Measurements from ENCODE around the gene DGKE.

The DGKE gene

DNA sequence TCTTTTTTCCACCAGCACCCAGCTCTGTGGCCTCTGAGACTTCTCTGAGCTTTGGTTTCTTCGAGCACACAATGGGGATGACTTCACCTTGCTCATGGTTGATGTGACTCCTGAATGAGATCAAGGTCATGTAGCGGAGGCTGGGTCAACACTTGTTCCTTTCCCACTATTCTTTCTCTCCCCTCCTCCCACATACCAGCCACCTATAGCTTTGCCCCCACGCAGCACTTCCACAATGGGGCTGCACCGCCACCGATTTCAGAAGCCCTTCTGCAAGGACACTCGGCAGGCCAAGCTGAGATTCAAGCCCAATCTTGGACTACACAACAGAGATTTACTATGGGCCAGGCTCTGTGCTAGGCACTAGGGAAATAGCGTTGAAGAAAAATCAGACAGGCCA lies 65.5 kb downstream of the DGKE start:
- peak in 2 of 42 donors; percentile 4 to 11 for DNase-seq
- intact Hi-C loops (cut with DNase I): no loop called here

DNA sequence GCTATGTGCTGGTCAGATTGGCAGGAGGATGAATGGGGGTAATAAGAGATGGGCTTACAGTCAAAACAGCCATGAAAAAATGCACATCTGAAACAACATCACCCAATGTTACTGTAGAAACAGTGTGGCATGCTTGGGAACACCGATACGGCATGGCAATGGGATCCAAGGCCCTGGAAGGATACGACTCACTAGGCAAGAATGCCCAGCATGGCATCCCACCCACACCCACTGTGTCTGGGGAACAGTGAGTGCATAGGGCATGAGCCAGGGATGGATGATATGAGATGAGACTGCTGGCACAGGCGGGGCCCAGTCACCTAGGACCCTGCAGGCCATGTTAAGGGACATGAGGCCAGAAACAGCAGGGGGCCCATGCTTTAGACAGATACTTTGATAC lies 68.4 kb downstream of the DGKE start:
- intact Hi-C loops (cut with DNase I): no loop called here
- DNase-seq: no peak

DNA sequence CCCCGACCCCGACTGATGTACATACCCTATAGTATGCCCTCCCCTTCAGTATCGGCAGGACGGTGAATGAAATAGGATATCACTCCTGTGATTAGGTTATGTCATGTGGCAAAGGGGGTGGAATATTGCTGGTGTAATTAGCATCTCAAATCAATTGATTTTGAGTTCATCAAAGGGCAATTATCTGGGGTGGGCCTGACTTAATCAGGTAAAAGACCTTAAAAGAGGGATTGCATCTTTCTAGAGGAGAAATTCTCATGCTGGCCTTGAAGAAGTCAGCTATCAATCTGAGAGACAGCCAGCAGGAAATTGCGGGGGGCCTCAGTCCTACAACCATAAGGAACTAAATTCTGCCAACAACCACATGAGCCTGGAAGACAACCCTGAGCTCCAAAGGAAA lies 69.6 kb downstream of the DGKE start:
- intact Hi-C loops (cut with DNase I): no loop called here
- no peak for DNase-seq

DNA sequence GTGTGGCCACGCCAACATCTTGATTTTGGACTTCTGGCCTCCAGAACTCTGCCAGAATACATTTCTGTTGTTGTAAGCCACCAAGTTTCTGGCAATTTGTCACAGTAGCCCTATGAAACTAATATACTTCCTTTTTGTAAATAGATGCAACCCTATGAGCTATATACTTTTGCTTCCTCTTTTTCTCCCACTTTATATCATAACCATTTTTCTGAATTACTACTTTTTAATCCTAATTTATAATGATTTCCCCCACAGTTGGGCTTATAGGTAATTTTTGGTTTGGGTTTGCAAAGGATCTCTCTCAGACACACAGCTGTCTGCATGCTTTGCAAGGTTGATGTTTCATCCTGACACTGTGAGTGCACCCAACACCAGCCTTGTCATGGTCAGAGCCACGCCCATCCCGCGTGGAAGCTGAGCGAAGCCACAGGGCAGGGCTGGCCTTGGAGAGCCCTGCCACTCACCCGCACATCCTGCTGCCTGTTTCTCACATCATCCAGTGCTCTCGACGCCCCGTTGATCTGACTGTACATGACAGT lies 74.1 kb downstream of the DGKE start:
- intact Hi-C loops (cut with DNase I): no loop called here
- DNase-seq: peak in 34 of 42 donors; percentile 13 to 65 (median 36)

DNA sequence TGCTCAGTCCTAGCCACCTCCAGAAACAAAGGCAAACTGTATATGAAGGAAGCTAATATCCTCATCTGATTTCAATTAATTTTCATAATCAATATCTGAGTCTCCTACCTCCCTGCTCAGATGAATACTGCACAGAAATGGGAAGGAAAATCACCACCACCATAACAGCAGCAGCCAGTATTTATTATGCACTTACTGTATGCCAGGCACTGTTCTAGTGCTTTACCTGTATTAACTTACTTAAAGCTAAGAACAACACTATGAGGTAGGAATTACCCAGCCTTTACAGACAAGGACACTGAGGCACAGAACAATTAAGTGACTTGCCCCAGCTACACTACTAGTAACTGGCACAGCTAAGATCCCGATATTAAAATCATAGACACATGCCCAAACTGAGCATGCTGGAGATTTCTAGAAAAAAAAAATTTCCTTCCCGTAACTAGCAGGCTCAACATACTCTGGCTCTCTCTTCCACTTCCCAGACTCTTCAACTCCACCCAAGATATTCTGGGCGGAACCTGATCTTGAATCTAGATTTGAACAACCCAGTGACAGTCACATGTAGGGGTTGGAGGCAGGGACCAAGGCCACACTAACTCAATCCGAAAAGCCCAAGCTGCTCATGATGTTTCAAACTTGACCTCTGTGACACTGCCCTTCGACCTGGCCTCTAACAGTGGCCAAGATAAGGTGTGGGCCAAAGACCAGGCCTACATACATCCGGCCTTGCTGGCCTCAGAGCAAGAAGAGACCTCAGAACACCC lies 76.0 kb downstream of the DGKE start:
- intact Hi-C loops (cut with DNase I): loop anchor here (5.0 kb wide), 1 partner anchor 78 kb away; the partner anchor contains the start of genes C17orf67 and DGKE
- no peak for DNase-seq

DNA sequence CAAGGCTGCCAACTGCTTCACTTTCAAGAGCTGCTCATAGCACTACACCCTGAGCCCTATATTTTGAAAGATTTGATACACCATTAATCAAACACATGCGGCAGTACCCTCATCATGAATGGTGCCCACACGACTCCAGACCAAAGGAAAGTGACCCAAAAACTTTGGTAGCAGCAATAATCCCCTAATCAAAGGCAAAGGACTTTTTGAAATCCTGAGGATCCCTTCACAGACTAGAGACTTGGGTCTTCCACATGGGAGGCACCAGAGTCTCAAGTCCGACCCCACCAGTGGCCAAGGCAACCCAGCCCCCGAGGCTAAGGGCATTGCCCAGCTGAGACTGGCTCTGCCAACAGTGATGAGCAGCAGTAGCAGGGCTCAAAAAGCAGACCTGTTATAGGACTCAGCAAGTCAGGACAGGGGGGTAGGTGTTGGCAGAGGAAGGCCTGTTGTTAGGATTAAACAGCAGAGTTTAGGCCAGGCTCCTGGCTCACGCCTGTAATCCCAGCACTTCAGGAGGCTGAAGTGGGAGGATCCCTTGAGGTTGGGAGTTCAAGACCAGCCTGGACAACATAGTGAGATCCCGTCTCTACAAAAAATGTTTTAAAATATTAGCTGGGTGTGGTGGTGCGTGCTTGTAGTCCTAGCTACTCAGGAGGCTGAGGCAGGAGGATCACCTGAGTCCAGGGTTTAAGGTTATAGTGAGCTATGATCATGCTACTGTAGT lies 76.7 kb downstream of the DGKE start:
- intact Hi-C loops (cut with DNase I): loop anchor here (5.0 kb wide), 1 partner anchor 78 kb away; the partner anchor contains the start of genes C17orf67 and DGKE

DNA sequence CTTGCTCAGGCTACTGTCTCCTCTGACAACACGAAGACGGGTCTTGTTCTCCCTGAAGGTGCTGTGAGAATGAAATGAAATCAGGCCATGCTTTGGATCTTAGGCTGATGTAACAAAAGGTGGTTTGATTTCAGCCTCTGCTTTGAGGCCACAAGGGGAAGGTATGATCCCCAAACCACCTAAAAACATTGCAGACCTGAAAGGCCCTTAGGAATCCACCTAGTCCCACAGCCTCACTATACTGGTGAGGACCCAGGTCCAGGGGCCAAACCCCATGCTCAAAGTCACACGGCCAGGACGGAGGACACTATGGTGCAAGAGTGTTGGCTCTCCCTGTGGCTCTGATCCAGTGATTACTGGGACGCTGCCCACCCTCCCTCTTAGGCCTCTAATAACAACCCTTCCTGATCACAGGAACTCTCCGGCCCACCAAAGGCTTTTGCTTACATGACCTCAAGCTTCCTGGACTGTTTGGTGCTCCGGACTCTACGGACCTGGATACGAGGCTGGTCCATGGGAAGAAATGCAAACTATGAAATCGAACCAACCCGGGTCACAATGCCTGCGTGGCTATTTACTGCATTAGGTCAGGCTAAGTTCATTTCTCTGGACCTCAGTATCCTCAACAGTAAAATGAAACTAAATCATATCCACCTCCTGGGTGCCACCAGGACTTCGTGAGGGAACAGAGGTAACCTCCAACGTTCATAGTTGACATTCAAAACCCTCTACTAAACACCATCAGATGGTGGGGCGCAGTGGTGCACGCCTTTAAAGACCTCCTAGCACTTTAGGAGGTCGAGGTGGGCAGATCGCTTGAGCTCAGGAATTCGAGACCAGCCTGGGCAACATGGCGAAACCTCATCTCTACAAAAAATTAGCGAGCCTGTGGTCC lies 78.4 kb downstream of the DGKE start:
- peak in 1 of 42 donors; percentile 36 for DNase-seq
- intact Hi-C loops (cut with DNase I): loop anchor here (5.0 kb wide), 1 partner anchor 80 kb away; the partner anchor contains the start of genes C17orf67 and DGKE

More for the DNA sequence above, 76.7 kb downstream of the DGKE start:
- DNase-seq: no peak

DNA sequence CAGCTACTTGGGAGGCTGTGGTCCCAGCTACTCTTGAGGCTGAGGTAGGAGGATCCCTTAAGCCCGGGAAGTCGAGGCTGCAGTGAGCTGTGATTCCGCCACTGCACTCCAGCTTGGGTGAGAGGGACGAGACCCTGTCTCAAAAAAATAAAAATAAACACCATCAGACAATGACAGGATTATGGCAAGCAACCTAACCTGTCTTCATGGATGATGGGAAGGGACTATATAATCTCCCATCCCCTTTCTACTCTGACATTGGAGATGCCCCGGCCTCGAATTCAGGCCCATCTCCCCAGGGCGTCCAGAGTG lies 79.0 kb downstream of the DGKE start:
- DNase-seq: no peak
- intact Hi-C loops (cut with DNase I): loop anchor here (5.0 kb wide), 1 partner anchor 81 kb away; the partner anchor contains the start of genes C17orf67 and DGKE

DNA sequence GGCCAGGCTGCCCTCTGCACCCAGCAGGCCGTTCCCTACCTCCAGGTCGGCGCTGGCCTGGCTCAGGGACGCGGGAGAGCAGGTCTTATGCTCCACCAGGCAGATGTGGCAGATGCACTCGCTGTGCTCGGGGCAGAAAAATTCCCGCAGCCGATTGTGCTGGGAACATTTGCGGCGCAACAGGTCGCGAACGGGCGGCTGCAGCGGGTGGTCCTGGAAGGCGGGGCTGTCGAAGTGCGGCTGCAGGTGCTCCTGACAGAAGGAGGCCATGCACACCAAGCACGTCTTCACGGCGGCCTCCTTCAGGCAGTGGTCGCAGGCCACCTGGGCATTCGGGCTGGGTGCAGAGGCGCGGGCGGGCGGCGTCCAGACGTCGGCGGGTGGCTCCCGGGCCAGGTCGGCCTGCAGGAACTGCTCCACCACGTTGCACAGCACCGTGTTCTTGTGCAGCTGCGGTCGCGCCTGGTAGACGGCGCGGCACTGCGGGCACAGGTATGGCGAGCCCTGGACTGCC lies 79.5 kb downstream of the DGKE start:
- DNase-seq: peak in 16 of 42 donors; percentile 8 to 48 (median 24)
- intact Hi-C loops (cut with DNase I): loop anchor here (5.0 kb wide), 1 partner anchor 81 kb away; the partner anchor contains the start of genes C17orf67 and DGKE

DNA sequence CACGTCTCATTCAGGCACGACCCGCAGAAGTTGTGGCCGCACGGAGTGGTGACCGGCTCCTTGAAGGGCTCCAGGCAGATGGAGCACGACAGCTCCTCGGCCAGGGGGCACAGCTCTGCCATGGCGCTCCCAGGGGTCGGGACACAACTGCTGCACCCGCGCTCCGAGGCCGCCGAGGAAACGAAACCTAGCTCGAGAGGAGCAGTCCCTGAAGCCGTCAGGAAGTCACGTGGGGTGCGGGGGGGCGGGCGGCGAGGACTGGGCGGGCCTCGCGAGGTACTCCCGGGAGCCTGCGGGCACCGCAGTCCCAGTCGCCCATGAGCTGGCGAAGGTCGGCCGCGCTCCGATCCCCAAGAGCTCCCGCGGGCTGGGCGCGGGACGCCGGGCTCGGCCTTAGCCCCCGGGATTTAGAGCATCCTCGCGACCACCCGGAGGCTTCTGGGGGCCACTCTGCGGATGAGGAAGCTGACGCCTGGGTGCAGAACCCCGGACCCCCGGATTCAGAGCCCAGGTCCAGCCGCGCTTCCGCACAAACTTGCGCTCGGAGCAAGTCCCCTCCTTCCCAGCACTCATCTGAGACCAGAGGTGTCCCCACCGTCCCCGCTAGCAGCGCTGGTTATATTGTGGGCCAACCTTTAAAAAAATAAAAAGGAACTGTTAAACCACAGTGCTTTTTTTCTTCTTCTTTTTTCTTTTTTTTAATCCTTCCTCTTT lies 80.1 kb downstream of the DGKE start, which contains the start of gene TRIM25:
TRIM25 (minus strand) TSS at position 183 of the 714 bp plus-strand sequence; CDS start at position 122, 61 bp downstream.
- DNase-seq: peak; percentile 63 to 93 (median 83)
- intact Hi-C loops (cut with DNase I): loop anchor here (5.0 kb wide), 1 partner anchor 82 kb away; the partner anchor contains the start of genes C17orf67 and DGKE

DNA sequence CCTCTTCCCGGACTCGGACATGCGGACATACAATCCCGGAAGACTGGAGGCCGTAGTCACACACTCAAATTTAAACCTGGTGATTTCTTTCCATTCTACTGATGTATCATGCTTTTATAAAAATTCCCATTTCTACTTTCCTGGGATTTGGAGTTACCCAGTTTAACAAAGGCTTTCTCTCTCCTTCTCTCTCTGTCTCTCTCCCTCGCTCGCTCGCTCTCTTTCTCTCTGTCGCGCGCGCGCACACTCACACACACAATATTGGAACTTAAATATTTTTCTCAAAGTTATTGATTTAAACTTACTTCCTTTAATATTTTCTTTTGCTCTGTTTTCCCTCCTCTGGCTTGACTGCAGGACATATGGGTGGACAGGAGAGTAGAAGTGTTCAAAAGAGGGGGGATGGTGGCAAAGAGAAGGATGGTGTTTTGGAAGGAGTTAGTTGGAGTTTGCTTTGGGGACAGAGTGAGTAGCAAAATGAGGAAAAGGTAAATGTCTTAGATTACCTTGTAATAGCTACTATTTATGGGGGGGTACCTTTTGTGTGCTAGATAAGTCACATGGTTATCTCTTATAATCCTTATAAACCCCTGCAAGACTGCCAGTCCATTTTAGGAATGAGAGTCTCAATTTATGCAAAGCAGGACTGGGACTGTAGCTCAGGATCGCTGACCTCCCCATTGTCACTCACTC lies 80.8 kb downstream of the DGKE start:
- intact Hi-C loops (cut with DNase I): loop anchor here (5.0 kb wide), 1 partner anchor 82 kb away; the partner anchor contains the start of genes C17orf67 and DGKE
- peak in 6 of 42 donors; percentile 14 to 59 (median 28) for DNase-seq

DNA sequence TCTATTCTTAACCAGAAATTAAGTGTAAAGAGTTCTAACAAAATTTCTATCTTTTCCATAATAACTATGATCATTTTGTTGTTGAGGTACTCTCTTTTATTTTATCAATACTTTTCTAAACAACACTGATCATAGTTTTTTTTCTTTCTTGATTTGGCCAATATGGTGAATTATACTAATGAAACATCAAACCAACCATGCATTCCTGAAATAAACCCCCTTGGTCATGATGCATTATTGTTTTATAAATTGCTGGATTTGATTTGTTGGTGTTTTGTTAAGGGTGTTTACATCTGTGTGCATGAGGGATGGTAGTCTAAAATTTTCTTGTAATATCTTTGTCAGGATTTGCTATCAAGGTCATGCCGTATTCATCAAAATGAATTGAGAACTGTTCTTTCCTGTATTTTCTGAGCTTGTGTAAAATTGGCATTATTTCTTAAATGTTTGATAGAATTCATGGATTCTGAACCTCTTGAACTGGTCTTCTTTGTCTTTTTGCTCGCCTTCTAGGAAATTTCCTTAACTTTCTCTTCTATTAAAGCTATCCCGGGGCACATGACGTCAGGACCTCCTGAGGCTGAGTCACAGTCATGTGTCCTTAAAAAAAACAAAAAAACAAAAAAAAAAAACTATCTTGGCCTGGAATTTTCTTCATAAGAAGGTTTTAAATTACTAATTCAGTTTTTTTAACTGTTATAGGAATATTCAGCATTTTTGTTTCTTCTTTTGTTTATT lies 83.8 kb downstream of the DGKE start:
- peak in 1 of 42 donors; percentile 28 for DNase-seq
- intact Hi-C loops (cut with DNase I): no loop called here

DNA sequence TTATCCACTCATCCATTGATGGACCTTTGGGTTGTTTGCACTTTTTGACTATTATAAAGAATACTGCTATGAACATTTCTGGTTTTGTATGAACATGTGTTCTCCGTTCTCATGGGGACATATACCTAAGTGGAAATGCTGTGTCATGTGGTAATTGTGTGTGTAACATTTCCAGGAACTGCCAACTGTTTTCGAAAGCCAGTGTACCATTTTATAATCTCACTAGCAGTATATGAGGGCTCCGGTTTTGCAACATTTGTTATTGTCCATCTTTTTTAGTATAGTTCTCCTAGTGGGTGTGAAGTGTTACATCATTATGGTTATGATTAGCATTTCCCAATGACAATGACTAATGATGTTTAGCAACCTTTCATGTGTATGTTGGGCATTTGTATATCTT lies 85.0 kb downstream of the DGKE start:
- no peak for DNase-seq
- intact Hi-C loops (cut with DNase I): no loop called here
